ENCODE results near the gene ABHD16A.

The ABHD16A gene

GRCh38 chr6:31730631-31731086 lies 27.5 kb upstream of the ABHD16A start:
- DNase-seq = no peak

- peak; percentile 15 for DNase-seq
Measured at GRCh38 chr6:31729979-31730630, 27.0 kb upstream of the ABHD16A start.

GRCh38 chr6:31729515-31729978 lies 26.4 kb upstream of the ABHD16A start:
- DNase-seq = peak; percentile 56

DNA sequence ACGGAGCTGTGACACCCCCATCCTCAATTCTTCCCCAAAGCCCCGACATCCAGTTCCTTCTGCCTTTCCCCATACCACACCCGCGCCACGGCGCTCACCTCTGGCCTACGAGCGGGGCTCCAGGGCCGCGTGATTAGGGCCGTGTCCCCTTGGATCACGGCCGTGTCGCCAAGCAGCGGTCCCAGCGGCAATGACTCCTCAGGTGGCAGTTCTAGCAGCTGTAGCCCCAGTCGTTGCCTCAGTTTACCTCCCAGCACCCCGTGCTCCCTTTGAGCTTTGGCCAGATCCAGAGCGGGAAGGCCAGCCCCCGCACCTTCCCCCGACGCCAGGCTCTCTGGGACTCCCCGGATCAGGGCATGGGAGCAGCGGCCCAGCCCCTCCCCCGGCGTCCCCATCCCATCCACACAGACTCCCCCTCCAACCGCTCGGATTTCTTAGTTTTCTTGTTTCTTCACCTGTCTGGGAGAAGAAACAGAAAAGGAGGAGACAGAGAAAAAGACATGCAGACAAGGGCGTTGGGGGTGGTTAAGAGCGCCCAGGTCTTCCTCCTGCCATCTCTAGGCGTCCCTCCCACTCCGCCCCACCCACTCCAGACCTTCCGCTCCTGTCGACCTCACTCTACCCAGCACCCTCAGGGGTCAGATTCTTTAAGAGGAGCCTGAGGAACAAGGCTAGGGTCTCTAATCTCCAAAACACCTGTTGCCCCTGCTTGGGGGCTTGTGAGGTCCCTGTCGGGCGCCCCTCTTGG lies 25.8 kb upstream of the ABHD16A start, which contains the start of gene DDAH2:
Gene DDAH2, minus strand, starts transcription at position 533 of the 748 bp plus-strand sequence. Its CDS starts 138 bp downstream, at position 395.
- no peak for DNase-seq

GRCh38 chr6:31727717-31728671 lies 24.9 kb upstream of the ABHD16A start:
- DNase-seq = no peak

DNA sequence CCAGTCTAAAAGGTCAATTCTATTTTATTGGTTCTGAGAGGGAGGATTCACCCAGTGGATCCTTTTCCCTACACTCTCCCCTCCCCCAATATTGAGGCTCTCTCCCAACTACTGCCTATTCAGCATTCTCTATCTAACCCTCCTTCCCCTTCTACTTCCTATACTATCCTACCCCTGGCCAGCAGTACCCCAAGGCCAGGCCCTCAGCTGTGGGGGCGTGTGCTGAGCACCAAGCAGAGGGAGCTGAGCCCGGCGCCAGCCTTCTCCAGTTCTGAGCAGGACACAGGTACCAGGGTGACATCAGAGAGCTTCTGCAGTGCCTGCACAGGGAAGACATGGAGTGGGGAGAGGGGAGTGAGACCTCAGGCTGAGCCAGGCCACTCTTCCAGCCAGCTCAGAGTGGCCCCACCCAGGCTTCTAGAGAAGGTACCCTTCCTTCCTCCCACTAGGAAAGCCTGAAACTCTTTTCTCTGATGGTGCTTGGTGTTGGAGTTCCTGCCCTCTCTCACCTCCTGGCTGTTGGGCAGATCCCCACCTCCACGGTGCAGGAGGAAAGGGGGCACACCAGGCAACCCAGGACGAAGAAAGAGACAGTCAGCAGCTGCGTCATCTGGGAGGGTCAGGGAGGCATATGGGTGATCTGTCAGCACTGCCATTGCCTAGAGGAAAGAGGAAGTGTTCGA lies 24.1 kb upstream of the ABHD16A start:
- no peak for DNase-seq

DNA sequence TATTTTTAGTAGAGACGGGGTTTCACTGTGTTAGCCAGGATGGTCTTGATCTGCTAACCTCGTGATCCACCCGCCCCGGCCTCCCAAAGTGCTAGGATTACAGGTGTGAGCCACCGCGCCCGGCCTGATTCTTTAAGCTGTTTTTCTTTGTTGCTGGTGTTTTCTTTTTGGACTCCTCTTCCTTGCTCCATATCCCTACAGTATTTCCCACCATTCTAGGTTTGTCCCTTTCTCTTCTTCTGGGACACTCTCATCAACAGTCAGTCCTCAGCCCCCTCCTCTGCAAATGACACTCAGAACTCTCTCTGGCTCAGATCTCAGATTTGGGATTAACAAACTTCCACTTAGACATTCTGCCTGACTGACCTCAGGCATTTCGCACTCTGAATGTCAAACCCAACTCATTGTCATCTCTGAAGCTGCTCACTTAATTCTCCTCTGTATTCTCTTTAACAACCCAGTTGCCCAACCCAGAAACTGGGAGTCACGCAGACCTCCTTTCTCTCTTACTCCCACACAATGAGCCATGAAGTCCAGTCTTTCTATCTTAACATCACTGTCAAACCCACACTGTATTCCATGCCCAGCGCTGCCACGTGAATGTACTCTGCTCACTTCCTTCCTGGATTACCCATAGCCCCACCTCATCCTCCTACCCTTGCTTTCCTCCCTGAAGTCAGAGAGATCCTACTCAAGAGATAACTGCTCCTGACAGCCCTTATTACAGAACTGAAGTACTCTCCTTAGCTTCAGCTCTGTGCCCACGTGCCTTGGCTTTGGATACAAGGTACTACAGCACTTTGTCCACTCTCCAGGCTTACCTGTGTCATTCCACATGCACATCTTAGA lies 22.6 kb upstream of the ABHD16A start:
- no peak for DNase-seq

GRCh38 chr6:31723980-31724691 lies 21.0 kb upstream of the ABHD16A start:
- DNase-seq = no peak

DNA sequence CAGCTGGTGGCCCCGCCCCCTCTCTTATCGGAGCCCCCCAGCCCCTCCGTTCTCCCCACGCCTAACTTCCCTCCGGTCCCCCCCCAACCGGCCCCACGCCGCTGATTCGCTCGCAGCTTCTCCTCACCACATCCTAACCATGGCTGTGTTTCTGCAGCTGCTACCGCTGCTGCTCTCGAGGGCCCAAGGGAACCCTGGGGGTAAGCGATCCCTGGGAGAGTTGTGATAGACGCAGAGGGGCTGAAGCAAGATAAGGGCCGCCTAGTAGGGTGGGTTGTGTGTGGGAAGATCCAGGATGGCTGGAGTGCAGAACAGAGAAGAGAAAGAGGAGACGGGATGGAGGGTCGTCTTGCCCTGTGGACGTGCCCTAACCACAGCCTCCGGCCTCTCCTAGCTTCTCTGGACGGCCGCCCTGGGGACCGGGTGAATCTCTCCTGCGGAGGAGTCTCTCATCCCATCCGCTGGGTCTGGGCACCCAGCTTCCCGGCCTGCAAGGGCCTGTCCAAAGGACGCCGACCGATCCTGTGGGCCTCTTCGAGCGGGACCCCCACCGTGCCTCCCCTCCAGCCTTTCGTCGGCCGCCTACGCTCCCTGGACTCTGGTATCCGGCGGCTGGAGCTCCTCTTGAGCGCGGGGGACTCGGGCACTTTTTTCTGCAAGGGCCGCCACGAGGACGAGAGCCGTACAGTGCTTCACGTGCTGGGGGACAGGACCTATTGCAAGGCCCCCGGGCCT lies 20.3 kb upstream of the ABHD16A start, which contains the start of gene MPIG6B:
Gene MPIG6B, plus strand, starts transcription at position 129 of the 735 bp plus-strand sequence. Its CDS starts 11 bp downstream, at position 140.
- no peak for DNase-seq

DNA sequence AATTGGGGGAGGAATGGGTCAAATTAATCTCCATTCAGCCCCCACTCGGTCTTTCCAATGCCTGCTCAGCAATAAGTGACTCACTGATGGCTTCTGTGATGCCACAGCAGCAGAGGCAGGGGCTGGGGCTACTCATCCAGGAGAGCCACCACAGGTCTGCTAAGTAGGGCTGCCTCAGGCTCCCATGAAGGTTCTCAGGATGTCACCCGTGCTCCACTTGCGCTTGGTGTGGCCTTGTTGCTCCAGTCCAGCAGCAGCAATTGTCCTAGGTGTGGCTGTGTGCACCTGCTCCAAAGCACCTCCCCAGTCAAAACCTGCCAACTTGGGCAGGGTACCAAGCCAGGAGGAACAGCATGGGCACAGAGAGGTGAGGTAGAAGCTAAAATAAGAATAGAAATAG lies 19.0 kb upstream of the ABHD16A start:
- DNase-seq = no peak

DNA sequence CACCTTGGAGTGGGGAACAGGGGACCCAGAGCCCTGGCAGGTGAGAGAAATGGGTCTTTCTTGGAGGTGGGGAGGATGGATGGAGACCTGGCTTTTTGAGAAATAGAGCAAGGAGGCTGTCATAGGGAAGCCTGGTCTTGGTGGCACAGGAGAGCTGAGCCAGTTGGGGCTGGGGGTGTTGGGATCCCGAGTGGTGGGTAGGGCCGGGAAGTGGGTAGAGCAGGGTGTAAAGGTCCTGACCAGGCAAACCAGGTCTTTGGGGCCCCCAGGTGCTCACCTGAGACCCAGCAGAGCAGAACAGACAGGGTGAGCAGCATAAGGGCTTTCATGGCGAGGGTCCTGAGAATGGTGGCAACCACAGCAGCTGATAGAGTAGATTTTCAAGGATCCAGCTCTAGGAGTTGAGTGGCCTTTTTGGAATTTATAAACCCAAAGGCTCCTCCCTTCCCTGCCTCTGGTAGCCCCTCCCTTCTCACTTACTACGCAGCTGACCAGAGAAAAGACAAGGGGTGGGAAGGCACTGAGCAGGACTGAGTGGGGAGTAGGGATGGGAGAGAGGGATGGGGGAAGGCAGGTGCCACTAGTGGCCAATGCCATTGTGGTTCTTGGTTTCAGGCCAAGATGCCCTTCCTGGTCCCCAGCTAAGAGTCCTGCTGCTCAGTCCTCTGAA lies 18.4 kb upstream of the ABHD16A start, which contains the start of gene LY6G6C:
Gene LY6G6C, minus strand, starts transcription at position 396 of the 670 bp plus-strand sequence. Its CDS starts 67 bp downstream, at position 329.
- no peak for DNase-seq

GRCh38 chr6:31720196-31720770 lies 17.2 kb upstream of the ABHD16A start:
- DNase-seq = no peak

DNA sequence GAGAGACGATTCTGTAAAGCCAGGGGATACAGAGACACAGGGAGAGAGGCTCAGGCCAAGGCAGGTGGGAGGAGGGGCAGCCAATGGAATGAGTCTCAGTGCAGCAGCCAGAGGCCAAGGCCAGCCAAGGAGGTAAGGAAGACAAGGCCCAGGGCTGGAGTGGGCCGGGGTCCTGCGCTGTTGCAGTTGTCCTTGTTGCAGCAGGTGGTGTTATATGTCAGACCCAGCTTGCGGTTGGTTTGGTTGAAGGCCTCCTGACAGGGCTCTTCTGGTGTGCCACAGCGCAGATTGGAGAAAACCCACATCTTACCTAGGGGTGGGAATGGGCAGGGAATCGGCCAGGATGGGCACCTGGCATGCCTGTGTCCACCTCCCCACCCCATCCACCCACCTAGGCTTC lies 15.9 kb upstream of the ABHD16A start:
- no peak for DNase-seq

DNA sequence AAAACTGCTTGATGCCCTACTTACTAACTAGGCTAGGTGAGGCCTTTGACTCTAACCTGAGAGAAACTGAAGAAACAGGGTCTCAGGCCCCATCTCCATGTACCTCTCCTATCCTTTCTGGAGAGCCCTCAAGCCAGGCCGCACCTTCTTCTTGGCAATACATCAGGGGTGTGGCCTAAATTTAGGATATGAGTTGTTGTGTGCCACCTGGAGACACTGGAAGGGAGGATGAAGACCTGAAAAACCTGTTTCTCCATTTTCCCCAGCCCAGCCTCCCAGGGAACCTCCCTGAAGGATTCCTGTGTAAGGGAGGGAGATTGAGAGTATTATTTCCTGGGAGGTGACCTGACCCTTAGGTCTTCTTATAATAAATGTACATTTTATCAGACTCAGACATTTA lies 15.1 kb upstream of the ABHD16A start:
- DNase-seq = no peak

- no peak for DNase-seq
Measured at GRCh38 chr6:31717499-31718222, 14.5 kb upstream of the ABHD16A start.

GRCh38 chr6:31715022-31715958 lies 12.2 kb upstream of the ABHD16A start, which contains the start of gene LY6G6D:
TSS of gene LY6G6D (plus strand) at chr6:31715348. CDS start at chr6:31715356, 8 bp downstream.
- no peak for DNase-seq
